ENCODE results near the gene SLC16A3. TPM values are rescaled to one million over a fixed set of nuclear protein-coding genes. Genes with fewer than 3 reads are reported as not detected.
"Not testable (repeated sequence)": the region's sequence is repeated elsewhere in the genome, so short reads cannot be mapped to it uniquely, and the experiment has no call there.

The SLC16A3 gene
- total RNA-seq, 1 donor from 2014 or later = 18.1 TPM

DNA sequence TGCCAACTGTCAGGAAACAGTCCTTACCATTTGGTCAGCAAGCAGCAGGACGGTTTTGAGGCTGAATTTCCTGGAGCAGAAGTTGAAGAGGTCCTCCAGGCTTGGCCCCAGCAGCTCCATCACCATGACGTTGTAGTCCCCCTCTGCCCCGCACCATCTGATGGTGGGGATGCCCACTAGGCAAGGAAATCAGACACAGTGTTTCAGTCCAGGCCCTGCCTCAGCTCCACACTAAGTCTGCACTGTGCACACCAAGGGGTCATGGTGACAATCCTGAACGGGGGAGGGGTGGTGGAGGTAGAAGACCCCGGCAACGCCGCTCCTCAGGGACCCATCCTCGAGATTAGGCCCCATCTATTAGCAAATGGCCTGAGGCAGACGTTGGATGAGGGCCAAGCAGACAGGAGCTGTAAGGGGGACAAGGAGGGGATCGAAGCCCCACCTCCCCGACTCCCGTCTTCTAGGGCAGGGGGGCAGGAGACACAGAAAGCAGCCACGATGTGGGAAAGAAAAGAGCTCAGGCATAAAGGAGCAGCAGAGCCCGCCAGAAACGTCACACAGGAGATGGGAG lies 26.6 kb downstream of the SLC16A3 start:
- H3K27me3 Mint-ChIP-seq (ENCODE audit: unreplicated experiment) = no peaks in the 10 kb centered on the region
- H3K27ac Mint-ChIP-seq (ENCODE audit: unreplicated experiment) = no peak overlapping the region
- peaks cover 56% of the 10 kb centered on the region for H3K36me3 Mint-ChIP-seq (ENCODE audit: unreplicated experiment)
- DNase-seq (ENCODE audit: extremely low spot score, unreplicated experiment) = no peak
- no peaks in the 10 kb centered on the region for H3K9me3 Mint-ChIP-seq (ENCODE audit: unreplicated experiment)
- H3K4me3 Mint-ChIP-seq (ENCODE audit: unreplicated experiment) = no peak overlapping the region
- TF ChIP-seq, protein P1, sequence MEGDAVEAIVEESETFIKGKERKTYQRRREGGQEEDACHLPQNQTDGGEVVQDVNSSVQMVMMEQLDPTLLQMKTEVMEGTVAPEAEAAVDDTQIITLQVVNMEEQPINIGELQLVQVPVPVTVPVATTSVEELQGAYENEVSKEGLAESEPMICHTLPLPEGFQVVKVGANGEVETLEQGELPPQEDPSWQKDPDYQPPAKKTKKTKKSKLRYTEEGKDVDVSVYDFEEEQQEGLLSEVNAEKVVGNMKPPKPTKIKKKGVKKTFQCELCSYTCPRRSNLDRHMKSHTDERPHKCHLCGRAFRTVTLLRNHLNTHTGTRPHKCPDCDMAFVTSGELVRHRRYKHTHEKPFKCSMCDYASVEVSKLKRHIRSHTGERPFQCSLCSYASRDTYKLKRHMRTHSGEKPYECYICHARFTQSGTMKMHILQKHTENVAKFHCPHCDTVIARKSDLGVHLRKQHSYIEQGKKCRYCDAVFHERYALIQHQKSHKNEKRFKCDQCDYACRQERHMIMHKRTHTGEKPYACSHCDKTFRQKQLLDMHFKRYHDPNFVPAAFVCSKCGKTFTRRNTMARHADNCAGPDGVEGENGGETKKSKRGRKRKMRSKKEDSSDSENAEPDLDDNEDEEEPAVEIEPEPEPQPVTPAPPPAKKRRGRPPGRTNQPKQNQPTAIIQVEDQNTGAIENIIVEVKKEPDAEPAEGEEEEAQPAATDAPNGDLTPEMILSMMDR (IDR thresholded peaks at IDR 0.05) = no peak
- H3K4me1 Mint-ChIP-seq (ENCODE audit: unreplicated experiment) = peaks cover 6% of the 10 kb centered on the region

DNA sequence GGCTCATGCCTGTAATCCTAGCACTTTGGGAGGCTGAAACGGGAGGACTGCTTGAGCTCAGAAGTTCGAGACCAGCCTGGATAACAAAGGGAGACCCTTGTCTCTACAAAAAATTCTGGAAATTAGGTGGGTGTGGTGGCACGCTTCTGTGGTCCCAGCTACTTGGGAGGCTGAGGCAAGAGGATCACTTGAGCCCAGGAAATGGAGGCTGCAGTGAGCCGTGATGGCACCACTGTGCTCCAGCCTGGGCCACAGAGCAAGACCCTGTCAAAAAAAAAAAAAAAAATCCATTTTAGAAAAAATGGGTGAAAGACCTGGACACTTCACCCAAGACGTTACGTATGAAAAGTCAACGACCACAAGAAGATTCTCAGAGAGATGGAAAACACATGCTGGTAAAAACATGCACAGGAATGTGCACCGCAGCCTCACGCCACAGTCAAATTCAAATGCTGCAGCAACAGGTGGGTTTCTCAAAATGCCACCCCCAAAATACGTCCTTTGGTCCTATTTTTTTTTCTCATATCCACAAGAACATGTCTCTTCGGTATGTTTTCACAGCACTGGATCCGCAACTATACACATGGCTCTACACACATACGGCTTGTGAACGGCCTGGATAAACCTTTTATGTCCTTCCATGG lies 27.5 kb downstream of the SLC16A3 start:
- peaks cover 60% of the 10 kb centered on the region for H3K36me3 Mint-ChIP-seq (ENCODE audit: unreplicated experiment)
- TF ChIP-seq, protein P1 (IDR thresholded peaks at IDR 0.05) = no peak
- H3K27me3 Mint-ChIP-seq (ENCODE audit: unreplicated experiment) = no peaks in the 10 kb centered on the region
- H3K4me1 Mint-ChIP-seq (ENCODE audit: unreplicated experiment) = peaks cover 6% of the 10 kb centered on the region
- no peak overlapping the region for H3K27ac Mint-ChIP-seq (ENCODE audit: unreplicated experiment)
- H3K9me3 Mint-ChIP-seq (ENCODE audit: unreplicated experiment) = no peaks in the 10 kb centered on the region
- no peak overlapping the region for H3K4me3 Mint-ChIP-seq (ENCODE audit: unreplicated experiment)
- DNase-seq (ENCODE audit: extremely low spot score, unreplicated experiment) = no peak

DNA sequence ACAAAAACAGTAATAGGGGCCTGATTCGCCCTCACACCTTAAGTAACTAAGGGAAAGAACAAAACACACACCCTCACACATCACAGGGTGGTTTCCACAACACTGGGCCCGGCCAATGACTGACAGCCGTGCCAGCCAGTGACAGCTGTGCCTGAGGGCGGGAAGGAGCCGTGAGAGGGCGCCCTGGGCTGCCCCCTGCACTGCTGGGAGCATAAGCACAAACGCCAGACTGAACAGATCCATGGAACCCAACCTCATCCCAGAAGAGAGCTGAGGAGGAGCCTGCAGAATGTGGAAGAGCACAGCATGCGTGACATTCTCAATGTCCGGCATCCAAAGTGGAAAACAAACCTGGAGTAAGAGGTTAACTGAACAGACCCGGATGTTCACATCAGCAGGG lies 28.6 kb downstream of the SLC16A3 start:
- TF ChIP-seq, protein P1 (IDR thresholded peaks at IDR 0.05) = no peak
- Mint-ChIP-seq H3K27me3 (ENCODE audit: unreplicated experiment) (no peaks in the 10 kb centered on the region), H3K27ac (ENCODE audit: unreplicated experiment) (peak overlapping the region; percentile 52), H3K4me1 (ENCODE audit: unreplicated experiment) (peaks cover 6% of the 10 kb centered on the region), H3K36me3 (ENCODE audit: unreplicated experiment) (peaks cover 59% of the 10 kb centered on the region), H3K4me3 (ENCODE audit: unreplicated experiment) (no peak overlapping the region), H3K9me3 (ENCODE audit: unreplicated experiment) (no peaks in the 10 kb centered on the region)
- no peak for DNase-seq (ENCODE audit: extremely low spot score, unreplicated experiment)

DNA sequence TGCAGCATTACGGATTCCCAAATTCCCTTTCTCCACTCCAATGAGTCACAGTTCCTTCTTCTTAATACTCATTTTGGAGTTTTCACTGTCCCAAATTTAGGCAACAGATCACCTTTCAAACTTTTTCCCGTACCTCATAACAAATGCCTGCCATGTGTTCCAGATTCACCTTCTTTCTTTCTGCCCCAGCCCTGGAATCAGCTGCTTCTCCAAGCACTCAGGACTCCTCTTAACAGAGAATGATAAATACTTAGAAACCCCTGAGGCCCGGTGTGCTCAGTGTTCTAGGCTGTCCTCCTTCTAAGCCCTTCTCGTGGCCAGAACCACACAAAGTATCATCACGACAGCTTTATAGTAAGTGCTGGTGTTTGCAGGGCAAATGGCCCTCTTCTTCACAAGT lies 29.7 kb downstream of the SLC16A3 start:
- Mint-ChIP-seq H3K4me1 (ENCODE audit: unreplicated experiment) (peaks cover 6% of the 10 kb centered on the region), H3K9me3 (ENCODE audit: unreplicated experiment) (no peaks in the 10 kb centered on the region), H3K27ac (ENCODE audit: unreplicated experiment) (no peak overlapping the region), H3K4me3 (ENCODE audit: unreplicated experiment) (no peak overlapping the region), H3K36me3 (ENCODE audit: unreplicated experiment) (peaks cover 52% of the 10 kb centered on the region), H3K27me3 (ENCODE audit: unreplicated experiment) (no peaks in the 10 kb centered on the region)
- TF ChIP-seq, protein P1 (IDR thresholded peaks at IDR 0.05) = no peak
- no peak for DNase-seq (ENCODE audit: extremely low spot score, unreplicated experiment)

DNA sequence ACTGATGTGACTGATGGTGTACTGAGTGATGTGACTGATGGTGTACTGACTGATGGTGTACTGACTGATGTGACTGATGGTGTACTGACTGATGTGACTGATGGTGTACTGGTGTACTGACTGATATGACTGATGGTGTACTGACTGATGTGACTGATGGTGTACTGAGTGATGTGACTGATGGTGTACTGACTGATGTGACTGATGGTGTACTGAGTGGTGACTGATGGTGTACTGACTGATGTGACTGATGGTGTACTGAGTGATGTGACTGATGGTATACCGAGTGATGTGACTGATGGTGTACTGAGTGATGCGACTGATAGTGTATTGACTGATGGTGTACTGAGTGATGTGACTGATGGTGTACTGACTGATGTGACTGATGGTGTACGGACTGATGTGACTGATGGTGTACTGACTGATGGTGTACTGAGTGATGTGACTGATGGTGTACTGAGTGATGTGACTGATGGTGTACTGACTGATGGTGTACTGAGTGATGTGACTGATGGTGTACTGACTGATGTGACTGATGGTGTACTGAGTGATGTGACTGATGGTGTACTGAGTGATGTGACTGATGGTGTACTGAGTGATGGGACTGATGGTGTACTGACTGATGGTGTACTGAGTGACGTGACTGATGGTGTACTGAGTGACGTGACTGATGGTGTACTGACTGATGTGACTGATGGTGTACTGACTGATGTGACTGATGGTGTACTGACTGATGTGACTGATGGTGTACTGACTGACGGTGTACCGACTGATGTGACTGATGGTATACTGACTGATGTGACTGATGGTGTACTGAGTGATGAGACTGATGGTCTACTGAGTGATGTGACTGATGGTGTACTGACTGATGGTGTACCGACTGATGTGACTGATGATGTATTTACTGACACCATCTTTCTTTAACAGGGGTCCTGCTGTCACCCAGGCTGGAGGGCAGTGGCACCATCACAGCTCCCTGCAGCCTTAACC lies 31.4 kb downstream of the SLC16A3 start:
- H3K4me3 Mint-ChIP-seq (ENCODE audit: unreplicated experiment) = not testable (repeated sequence)
- peaks cover 59% of the 10 kb centered on the region for H3K36me3 Mint-ChIP-seq (ENCODE audit: unreplicated experiment)

More for the DNA sequence above, 31.4 kb downstream of the SLC16A3 start:
- DNase-seq (ENCODE audit: extremely low spot score, unreplicated experiment); H3K4me1 Mint-ChIP-seq (ENCODE audit: unreplicated experiment); H3K27ac Mint-ChIP-seq (ENCODE audit: unreplicated experiment); H3K27me3 Mint-ChIP-seq (ENCODE audit: unreplicated experiment); H3K9me3 Mint-ChIP-seq (ENCODE audit: unreplicated experiment): not testable (repeated sequence)

Measured in osteocyte (in vitro differentiated cells).